Eye (tissue), 1 donor: Measurements from ENCODE around the gene CEP290.
"Not testable (repeated sequence)": the region's sequence is repeated elsewhere in the genome, so short reads cannot be mapped to it uniquely, and the experiment has no call there.

Source experiments
- DNase-seq: peaks from one replicate; pipeline ENCODE4 v3.0.0-alpha.2; 2015

CEP290 gene

DNA sequence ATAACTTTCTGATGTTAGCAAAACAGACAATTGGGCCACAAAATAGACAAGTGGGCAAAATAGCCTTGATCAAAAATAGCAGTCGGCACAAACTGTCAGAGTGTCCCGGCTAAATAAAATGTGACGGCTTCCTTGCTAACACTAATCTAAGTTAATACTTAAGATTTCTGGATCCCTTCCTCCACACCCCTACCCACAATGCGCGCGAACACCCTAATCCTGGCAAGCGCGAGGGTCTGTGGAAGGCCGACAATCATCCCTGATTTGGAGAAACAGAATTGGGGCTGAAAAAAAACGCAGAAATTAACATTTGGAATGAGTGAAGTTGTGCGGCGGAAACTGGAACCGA is 489 bp downstream of the CEP290 start:
- no peak for DNase-seq

DNA sequence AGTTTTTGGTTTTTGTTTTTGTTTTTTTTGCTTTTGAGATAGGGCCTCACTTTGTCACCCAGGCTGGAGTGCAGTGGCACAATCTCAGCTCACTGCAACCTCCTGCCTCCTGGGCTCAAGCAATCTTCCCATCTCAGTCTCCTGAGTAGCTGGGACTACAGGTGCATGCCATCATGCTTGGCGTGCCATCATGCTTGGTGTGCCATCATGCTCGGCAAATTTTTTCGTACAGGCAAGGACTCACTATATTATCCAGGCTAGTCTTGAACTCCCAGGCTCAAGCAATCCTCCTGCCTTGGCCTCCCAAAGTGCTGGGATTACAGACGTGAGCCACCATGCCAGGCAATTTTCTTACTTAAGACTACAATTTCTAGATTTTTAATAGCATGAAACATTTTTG is 2.2 kb downstream of the CEP290 start:
- DNase-seq, result not testable (repeated sequence)

- not testable (repeated sequence) for DNase-seq
Observed at GRCh38 chr12:88133181-88133580, 8.7 kb downstream of the CEP290 start.

- DNase-seq, result no peak
Observed at GRCh38 chr12:88132392-88132791, 9.5 kb downstream of the CEP290 start.

DNA sequence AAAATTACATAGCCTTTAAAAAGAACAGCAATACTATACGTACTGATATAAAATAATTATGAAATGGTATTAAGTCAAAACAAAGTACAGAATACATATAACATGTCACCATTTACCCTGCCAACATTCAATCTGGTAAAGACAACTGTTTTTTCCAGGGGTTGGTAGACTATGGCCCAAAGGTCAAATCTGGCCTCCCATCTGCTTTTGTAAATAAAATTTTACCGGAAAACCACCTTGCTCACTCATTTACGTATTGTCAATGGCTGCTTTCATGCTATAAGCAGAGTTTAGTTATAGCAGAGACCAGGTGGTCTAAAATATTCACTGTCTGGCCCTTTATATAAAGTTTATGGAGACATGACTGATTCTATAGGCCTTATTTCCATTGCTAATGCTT is 14.0 kb downstream of the CEP290 start:
- no peak for DNase-seq

DNA sequence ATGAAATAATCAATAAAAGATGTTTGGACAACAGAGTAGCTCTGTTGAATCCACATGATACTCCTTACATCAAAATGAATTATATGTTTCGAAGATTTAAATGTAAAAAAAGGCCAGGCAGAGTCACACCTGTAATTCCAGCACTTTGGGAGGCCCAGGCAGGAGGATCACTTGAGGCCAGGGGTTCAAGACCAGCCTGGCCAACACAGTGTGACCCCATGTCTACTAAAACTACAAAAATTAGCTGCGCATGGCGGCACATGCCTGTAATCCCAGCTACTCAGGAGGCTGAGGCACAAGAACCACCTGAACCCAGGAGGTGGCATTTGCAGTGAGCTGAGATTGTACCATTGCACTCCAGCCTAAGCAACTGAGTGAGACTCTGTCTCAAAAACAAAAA is 14.8 kb downstream of the CEP290 start:
- no peak for DNase-seq

DNA sequence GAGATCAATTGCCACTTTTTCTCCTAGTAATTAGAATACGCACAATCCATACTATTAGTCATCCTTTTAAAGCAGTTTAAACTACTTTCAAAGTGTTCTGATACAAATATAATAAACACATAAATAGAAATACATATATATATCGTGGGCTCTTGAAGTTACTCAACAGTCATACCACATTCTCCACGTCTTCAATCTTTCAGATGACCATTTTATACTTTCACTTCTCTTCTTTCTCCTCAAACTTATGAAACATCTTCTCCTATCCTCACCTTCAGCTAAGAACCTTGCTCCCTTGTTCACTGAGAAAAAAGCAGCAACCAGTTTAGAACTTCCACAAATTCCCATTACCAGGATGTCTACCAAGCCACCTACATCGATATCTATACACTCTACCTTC is 19.2 kb downstream of the CEP290 start:
- no peak for DNase-seq

- no peak for DNase-seq
Observed at GRCh38 chr12:88113871-88114270, 28.0 kb downstream of the CEP290 start.

GRCh38 chr12:88111074-88111652 is 30.7 kb downstream of the CEP290 start:
- peak; percentile 60 for DNase-seq

- no peak for DNase-seq
Observed at GRCh38 chr12:88108021-88108420, 33.9 kb downstream of the CEP290 start.

DNA sequence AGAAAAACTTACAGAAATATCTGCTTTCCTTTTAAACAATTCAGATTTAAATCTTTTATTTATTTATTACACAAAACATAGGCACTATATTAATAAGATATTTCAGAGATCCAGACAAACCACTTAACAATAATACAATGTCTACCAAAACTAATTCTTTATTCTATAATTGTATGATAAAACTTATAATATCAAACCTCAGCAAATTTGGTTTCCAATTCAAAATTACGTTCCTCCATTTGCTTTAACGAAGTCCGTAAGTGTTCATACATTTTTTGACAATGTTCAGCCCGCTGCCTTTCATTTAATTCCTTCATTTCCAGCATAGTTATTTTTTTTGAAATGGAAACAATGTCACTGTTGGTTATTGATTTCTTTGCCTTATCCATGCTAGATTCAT is 48.3 kb downstream of the CEP290 start:
- DNase-seq, result no peak

DNA sequence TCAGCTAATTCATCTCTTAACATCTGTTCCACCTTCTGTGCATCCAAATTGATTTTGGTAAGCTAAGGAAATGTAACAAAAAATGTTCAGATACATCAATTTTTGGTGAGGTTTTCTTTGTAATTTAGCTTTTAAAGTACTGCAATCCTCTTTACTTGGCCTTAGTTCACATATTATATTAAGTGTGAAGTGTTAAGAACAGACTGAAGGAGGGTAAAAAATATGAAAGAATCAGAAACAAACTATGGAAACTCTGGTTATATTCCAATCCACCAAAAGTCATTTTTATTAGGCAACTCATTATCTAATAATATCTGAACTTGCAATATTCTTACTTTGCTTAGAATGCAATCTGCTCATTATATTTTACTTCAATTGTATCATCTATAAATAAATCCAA is 49.1 kb downstream of the CEP290 start:
- DNase-seq, result no peak

GRCh38 chr12:88084210-88084609 is 57.7 kb downstream of the CEP290 start:
- DNase-seq, result no peak

GRCh38 chr12:88083634-88084033 is 58.3 kb downstream of the CEP290 start:
- DNase-seq, result no peak

DNA sequence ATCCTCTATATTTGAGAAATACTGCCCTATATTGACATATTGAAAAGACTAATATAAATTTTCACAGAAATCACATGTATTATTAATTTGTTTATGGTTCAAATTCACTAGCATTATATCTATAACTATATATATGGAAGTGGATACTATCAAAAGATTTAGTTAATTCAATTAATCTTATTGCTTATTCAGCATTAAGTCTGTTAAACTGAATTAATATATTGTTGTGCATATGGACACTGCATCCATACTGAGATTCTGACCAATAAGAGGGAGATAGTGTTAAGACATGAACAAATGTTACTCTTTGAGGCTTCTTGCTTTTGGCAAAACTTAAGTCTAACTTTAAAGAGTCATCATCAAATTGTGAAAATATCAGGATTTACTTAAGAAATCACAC is 60.6 kb downstream of the CEP290 start:
- DNase-seq, result no peak

DNA sequence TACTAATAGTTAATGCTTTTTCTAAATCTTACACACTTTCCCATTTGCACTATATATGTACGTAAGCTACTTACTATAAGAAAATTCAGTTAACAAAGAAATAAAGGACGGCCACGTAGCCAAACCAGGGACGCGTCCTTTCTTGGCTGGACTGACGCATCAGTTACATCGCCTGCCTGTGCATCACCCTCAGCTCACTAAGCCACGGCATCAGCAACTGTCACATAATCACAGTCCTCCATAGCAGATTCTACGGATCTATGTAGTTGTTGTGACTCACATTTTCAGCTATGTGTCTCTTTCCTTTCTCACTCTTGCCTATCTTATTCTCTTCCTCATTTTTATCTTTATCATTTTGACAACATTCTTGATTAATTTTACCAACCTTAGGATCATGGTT is 74.6 kb downstream of the CEP290 start:
- no peak for DNase-seq

- DNase-seq, result no peak
Observed at GRCh38 chr12:88063375-88063774, 78.5 kb downstream of the CEP290 start.

- no peak for DNase-seq
Observed at GRCh38 chr12:88062474-88062873, 79.4 kb downstream of the CEP290 start.

DNA sequence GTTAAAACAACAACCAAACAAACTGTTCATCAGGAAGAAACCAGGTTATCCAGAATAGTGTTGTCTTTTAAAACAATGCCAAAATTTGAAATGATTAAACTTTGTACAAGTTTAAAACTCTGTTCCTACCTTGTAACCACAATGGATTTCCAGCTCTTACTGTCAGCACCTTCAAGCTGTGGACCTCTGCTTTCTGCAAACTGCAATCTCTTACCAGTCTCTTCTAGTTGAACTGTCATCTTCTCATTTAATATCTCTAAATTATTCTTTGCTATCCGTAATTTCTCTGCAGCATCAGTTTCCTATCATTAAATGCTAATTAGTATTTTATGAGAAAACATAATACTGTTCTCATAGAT is 83.2 kb downstream of the CEP290 start:
- DNase-seq, result no peak

DNA sequence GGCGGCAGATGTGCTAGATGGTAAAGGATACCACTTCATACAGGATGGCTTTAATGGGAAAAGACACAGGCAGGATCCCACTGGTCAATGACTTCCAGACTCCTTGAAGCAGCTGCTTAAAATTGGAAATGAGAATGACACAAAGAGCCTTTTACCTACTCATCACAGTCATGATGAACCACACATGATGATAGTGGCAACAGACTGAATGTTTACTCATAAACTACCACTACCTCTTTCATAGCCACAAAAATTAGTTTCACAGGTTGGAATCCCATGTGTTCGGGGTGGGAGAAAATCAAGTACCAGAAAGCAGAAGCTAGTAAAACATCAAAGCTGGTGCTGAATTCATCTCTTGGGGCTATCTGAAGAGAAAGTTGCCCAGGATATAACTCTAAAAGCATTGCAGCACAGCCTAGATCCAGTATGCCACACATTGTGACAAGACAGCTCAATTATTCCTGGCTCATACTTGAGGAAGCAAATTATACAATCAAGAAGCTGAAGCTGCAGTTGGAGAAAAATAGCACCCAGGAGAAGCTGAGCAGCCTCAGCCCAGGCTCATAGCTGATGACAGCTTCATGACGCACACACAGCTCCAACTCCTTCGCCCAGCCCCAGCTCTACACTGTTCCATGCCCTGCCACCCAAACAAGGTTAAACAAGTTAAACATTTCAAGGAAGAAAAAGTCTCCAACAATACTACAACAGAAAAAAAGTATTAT is 83.7 kb downstream of the CEP290 start:
- DNase-seq, result no peak

GRCh38 chr12:88056571-88056970 is 85.3 kb downstream of the CEP290 start:
- DNase-seq, result no peak

DNA sequence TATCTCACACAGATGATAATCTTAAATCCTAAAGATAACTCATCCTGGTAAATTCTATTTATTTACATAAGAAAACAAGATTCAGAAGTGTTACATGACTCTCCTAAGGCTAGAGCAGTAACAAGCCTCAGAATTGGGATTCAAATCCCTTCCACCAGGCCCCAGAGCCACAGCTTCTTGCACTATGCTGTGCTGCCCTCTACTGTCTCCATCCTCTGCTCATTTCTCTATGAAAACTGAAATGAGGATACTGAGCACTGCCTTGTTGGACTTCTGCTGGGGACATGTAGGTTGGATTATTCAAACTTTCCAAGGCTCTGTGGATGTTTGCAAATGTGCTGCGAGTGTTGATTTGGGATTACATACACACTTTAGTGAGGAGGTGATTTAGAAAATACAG is 89.2 kb downstream of the CEP290 start:
- peak; percentile 43 for DNase-seq

DNA sequence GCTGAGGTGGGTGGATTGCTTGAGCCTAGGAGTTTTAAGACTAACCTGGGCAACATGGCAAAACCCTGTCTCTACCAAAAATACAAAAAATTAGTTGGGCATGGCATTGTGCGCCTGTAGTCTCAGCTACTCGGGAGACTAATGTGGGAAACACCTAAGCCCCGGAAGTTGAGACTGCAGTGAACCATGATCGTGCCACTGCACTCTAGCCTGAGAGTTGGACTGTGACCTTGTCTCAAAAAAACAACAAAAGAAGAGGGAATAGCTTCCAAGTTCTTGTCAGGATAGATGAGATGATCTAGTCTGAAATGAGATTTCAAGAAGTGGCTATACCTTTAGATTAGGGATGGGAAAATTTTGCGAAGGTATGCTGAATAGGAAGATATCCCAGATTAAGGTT is 97.9 kb downstream of the CEP290 start:
- no peak for DNase-seq

DNA sequence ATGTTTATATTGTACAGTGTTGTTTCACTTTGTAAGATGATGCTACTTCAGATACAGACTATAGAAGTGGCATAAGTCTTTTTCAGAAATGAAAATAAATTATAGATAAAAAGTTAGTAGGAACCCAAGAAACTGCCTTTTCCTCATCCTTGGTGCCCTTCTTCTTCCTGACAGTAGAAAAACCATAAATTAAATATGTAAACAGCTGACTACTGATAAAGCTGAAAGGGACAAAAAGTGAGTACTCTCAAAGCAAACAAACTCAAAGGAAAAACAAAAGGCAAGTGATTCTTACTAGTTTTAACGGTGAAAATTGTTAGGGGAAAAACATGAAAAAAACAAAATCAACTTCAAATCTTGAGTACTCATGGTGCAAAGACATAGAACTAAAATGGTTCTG is 104.1 kb downstream of the CEP290 start:
- no peak for DNase-seq

DNA sequence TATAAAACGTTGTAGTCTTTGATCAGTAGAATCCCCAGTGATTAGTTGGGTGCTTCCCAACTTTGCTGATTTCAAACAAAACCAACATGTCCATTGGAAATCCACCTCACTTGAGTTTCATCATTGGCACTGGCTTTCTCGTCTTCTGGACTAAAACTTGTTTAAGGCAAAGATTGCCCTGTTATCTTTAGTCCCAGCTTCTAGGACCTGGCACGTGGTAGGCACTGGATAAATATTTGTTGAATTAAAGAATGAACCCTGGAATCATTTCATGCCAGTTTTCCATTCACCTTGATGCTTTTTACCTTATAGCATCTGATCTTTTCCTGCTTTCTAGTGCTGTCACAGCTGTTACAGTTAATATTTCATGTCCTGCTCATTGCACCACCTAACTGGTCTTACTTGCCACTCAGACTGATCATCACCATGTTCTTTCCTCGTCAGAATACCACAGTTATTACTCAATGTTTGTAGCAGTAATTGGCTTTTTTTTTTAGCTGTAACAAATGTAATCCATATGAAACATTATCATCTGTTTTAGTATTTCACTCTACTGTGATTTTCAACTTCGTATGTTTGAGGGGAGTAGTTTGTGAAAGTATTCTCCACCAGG is 105.4 kb downstream of the CEP290 start:
- peak; percentile 48 for DNase-seq
